KOPT-K1 (cell line): ENCODE results near the gene GBE1.

Experiments
- H3K27ac ChIP-seq: fragments of 200-600 bp; sonication (generic); 2 replicates; pipeline ENCODE4 v1.5.1; 2016; ENCODE audit warnings: antibody characterized with exemption, mild to moderate bottlenecking, low read depth, low read length; ENCODE audit not compliant: poor library complexity, severe bottlenecking
- H3K36me3 ChIP-seq: fragments of 200-600 bp; sonication (generic); 2 replicates; pipeline ENCODE4 v1.5.1; 2017; ENCODE audit warnings: antibody characterized with exemption, mild to moderate bottlenecking, low read length, moderate library complexity; ENCODE audit not compliant: insufficient read depth
- H3K9me3 ChIP-seq: fragments of 200-600 bp; sonication (generic); 2 replicates; pipeline ENCODE4 v1.5.1; 2017; ENCODE audit warnings: antibody characterized with exemption, low read length, mild to moderate bottlenecking; ENCODE audit not compliant: insufficient read depth, poor library complexity, severe bottlenecking

The GBE1 gene

GRCh38 chr3:81645248-81645647, 116.2 kb downstream of the GBE1 start:
- Histone ChIP-seq H3K27ac (no peak overlapping the region), H3K36me3 (peaks cover 19% of the 10 kb centered on the region; the same call in 1 of the 2 replicates), H3K9me3 (no peaks in the 10 kb centered on the region)

- Histone ChIP-seq H3K36me3 (peaks cover 17% of the 10 kb centered on the region; the same call in 1 of the 2 replicates), H3K27ac (no peak overlapping the region), H3K9me3 (no peaks in the 10 kb centered on the region)
These were observed 117.7 kb downstream of the GBE1 start for GRCh38 chr3:81643721-81644120.

GRCh38 chr3:81638480-81638879, 123.0 kb downstream of the GBE1 start:
- Histone ChIP-seq H3K36me3 (peaks cover 5% of the 10 kb centered on the region; the same call in 1 of the 2 replicates), H3K27ac (no peak overlapping the region), H3K9me3 (no peaks in the 10 kb centered on the region)

- Histone ChIP-seq H3K27ac (no peak overlapping the region), H3K36me3 (peaks cover 7% of the 10 kb centered on the region; the same call in 1 of the 2 replicates), H3K9me3 (no peaks in the 10 kb centered on the region)
These were observed 128.8 kb downstream of the GBE1 start for GRCh38 chr3:81632659-81633058.

- H3K27ac ChIP-seq = no peak overlapping the region
- no peaks in the 10 kb centered on the region for H3K9me3 ChIP-seq
- no peaks in the 10 kb centered on the region for H3K36me3 ChIP-seq
These were observed 136.7 kb downstream of the GBE1 start for GRCh38 chr3:81624756-81625155.

- Histone ChIP-seq H3K36me3 (0 out of 2 replicates have a peak, but pooled peaks cover 4% of the 10 kb centered on the region), H3K9me3 (no peaks in the 10 kb centered on the region), H3K27ac (no peak overlapping the region)
These were observed 139.1 kb downstream of the GBE1 start for GRCh38 chr3:81622395-81622794.

GRCh38 chr3:81621277-81621676, 140.2 kb downstream of the GBE1 start:
- Histone ChIP-seq H3K27ac (no peak overlapping the region), H3K9me3 (no peaks in the 10 kb centered on the region), H3K36me3 (0 out of 2 replicates have a peak, but pooled peaks cover 4% of the 10 kb centered on the region)

GRCh38 chr3:81620849-81621248, 140.6 kb downstream of the GBE1 start:
- Histone ChIP-seq H3K27ac (no peak overlapping the region), H3K36me3 (0 out of 2 replicates have a peak, but pooled peaks cover 4% of the 10 kb centered on the region), H3K9me3 (no peaks in the 10 kb centered on the region)

- Histone ChIP-seq H3K9me3 (no peaks in the 10 kb centered on the region), H3K36me3 (no peaks in the 10 kb centered on the region), H3K27ac (no peak overlapping the region)
These were observed 148.7 kb downstream of the GBE1 start for GRCh38 chr3:81612768-81613167.

GRCh38 chr3:81602781-81603180, 158.7 kb downstream of the GBE1 start:
- Histone ChIP-seq H3K27ac (no peak overlapping the region), H3K36me3 (no peaks in the 10 kb centered on the region)

GRCh38 chr3:81601707-81602305, 159.6 kb downstream of the GBE1 start:
- Histone ChIP-seq H3K27ac (no peak overlapping the region), H3K9me3 (no peaks in the 10 kb centered on the region), H3K36me3 (no peaks in the 10 kb centered on the region)

More at GRCh38 chr3:81602781-81603180, 158.7 kb downstream of the GBE1 start:
- H3K9me3 ChIP-seq = no peaks in the 10 kb centered on the region

- H3K36me3 ChIP-seq = peaks cover 13% of the 10 kb centered on the region
- no peak overlapping the region for H3K27ac ChIP-seq
These were observed 169.3 kb downstream of the GBE1 start for GRCh38 chr3:81592101-81592500.

GRCh38 chr3:81585937-81586336, 175.5 kb downstream of the GBE1 start:
- no peak overlapping the region for H3K27ac ChIP-seq
- H3K9me3 ChIP-seq = no peaks in the 10 kb centered on the region
- peaks cover 4% of the 10 kb centered on the region; the same call in 1 of the 2 replicates for H3K36me3 ChIP-seq

More at GRCh38 chr3:81592101-81592500, 169.3 kb downstream of the GBE1 start:
- no peaks in the 10 kb centered on the region for H3K9me3 ChIP-seq

GRCh38 chr3:81585056-81585455, 176.4 kb downstream of the GBE1 start:
- no peak overlapping the region for H3K27ac ChIP-seq
- no peaks in the 10 kb centered on the region for H3K9me3 ChIP-seq
- H3K36me3 ChIP-seq = no peaks in the 10 kb centered on the region; the same call in 1 of the 2 replicates

- no peak overlapping the region for H3K27ac ChIP-seq
- H3K36me3 ChIP-seq = peaks cover 5% of the 10 kb centered on the region; the same call in 1 of the 2 replicates
- H3K9me3 ChIP-seq = no peaks in the 10 kb centered on the region
These were observed 179.4 kb downstream of the GBE1 start for GRCh38 chr3:81581966-81582599.

- Histone ChIP-seq H3K36me3 (peaks cover 5% of the 10 kb centered on the region; the same call in 1 of the 2 replicates), H3K9me3 (no peaks in the 10 kb centered on the region), H3K27ac (no peak overlapping the region)
These were observed 181.1 kb downstream of the GBE1 start for GRCh38 chr3:81580355-81580754.
